Calu3 (cell line): ENCODE results near the gene DMKN. TPM values are rescaled to one million over a fixed set of nuclear protein-coding genes. Genes with fewer than 3 reads are reported as not detected.
A peak's percentile ranks its signal among the peaks of the same experiment; 100 is the strongest.
"Not testable (repeated sequence)": the region's sequence is repeated elsewhere in the genome, so short reads cannot be mapped to it uniquely, and the experiment has no call there.

Source experiments
- BruUV-seq: library from RNA; stranded (reverse); fragments of 400-500 nt; replicated peaks from 2 replicates; lab custom pipeline; 2021; lab: Mats Ljungman, UMichigan
- CTCF ChIA-PET: fragments of 300-600 bp; sonication (Branson Sonifier 250); formaldehyde crosslinking; loops from one replicate; lab custom pipeline; 2022; ENCODE audit warnings: antibody characterized with exemption; lab: Charles Lee
- DNase-seq: peaks from one replicate; pipeline ENCODE4 v3.0.0; 2022
- H3K27ac Mint-ChIP-seq: one replicate; pipeline ENCODE4 v1.8.0; 2022; ENCODE audit warnings: mixed read lengths; ENCODE audit not compliant: unreplicated experiment
- H3K27me3 Mint-ChIP-seq: one replicate; pipeline ENCODE4 v1.8.0; 2022; ENCODE audit warnings: mixed read lengths; ENCODE audit not compliant: unreplicated experiment
- H3K36me3 Mint-ChIP-seq: one replicate; pipeline ENCODE4 v1.8.0; 2022; ENCODE audit warnings: mild to moderate bottlenecking, moderate library complexity, mixed read lengths; ENCODE audit not compliant: insufficient read depth, unreplicated experiment
- H3K4me1 Mint-ChIP-seq: one replicate; pipeline ENCODE4 v1.8.0; 2022; ENCODE audit warnings: mild to moderate bottlenecking, low read depth, mixed read lengths; ENCODE audit not compliant: unreplicated experiment
- H3K4me3 Mint-ChIP-seq: one replicate; pipeline ENCODE4 v1.8.0; 2022; ENCODE audit warnings: mild to moderate bottlenecking, low read depth, moderate library complexity, mixed read lengths; ENCODE audit not compliant: unreplicated experiment
- H3K9me3 Mint-ChIP-seq: one replicate; pipeline ENCODE4 v1.8.0; 2022; ENCODE audit warnings: low read depth, mixed read lengths; ENCODE audit not compliant: unreplicated experiment
- CTCF ChIP-seq: fragments of 200-600 bp; IDR thresholded peaks from one replicate; pipeline ENCODE4 v1.8.0; 2022; ENCODE audit warnings: antibody characterized with exemption; ENCODE audit not compliant: unreplicated experiment
- intact Hi-C: fragments of 100-400 bp; cut with micrococcal nuclease; formaldehyde crosslinking; loops from one replicate; pipeline ENCODE4 v1.10.0; 2022; ENCODE audit not compliant: unreplicated experiment
- total RNA-seq: library from RNA; stranded (reverse); gene quantifications from 2 replicates; pipeline ENCODE4 v1.2.3, GENCODE V29; 2022

Gene DMKN
- total RNA-seq, 1 experiment from 2014 or later = 224 TPM

GRCh38 chr19:35476149-35476548 is 37.3 kb downstream of the DMKN start:
- H3K27ac Mint-ChIP-seq = no peak overlapping the region
- H3K36me3 Mint-ChIP-seq = no peaks in the 10 kb centered on the region
- no peaks in the 10 kb centered on the region for H3K9me3 Mint-ChIP-seq
- H3K4me3 Mint-ChIP-seq = no peak overlapping the region
- intact Hi-C loops = no loop called here
- H3K27me3 Mint-ChIP-seq = peaks cover 47% of the 10 kb centered on the region
- peak; percentile 23 for DNase-seq
- CTCF ChIA-PET = no interaction called here
- BruUV-seq = no TSS peak
- no peak for TF ChIP-seq CTCF
- no peaks in the 10 kb centered on the region for H3K4me1 Mint-ChIP-seq

- intact Hi-C loops, H3K4me3 Mint-ChIP-seq, H3K4me1 Mint-ChIP-seq, H3K36me3 Mint-ChIP-seq, BruUV-seq, H3K9me3 Mint-ChIP-seq, DNase-seq, H3K27ac Mint-ChIP-seq: not testable (repeated sequence)
- H3K27me3 Mint-ChIP-seq = peaks cover 48% of the 10 kb centered on the region
- CTCF ChIA-PET = interaction anchor here (0.5 kb wide), 1 partner anchor 72 kb away, joined by 3 read pairs; no protein-coding TSS in a partner anchor
These were observed 38.9 kb downstream of the DMKN start for GRCh38 chr19:35474594-35474993.

- no peak for DNase-seq
- no TSS peak for BruUV-seq
- Mint-ChIP-seq H3K4me1 (no peaks in the 10 kb centered on the region), H3K4me3 (no peak overlapping the region), H3K27me3 (peaks cover 48% of the 10 kb centered on the region), H3K9me3 (no peaks in the 10 kb centered on the region), H3K27ac (no peak overlapping the region), H3K36me3 (no peaks in the 10 kb centered on the region)
- TF ChIP-seq CTCF = no peak
- intact Hi-C loops = no loop called here
- CTCF ChIA-PET = interaction anchor here (0.5 kb wide), 2 partner anchors 72 to 410 kb away, joined by 3 to 4 read pairs; no protein-coding TSS in a partner anchor
These were observed 39.3 kb downstream of the DMKN start for GRCh38 chr19:35474104-35474503.

- Mint-ChIP-seq H3K4me1 (no peaks in the 10 kb centered on the region), H3K27me3 (peaks cover 48% of the 10 kb centered on the region), H3K27ac (no peak overlapping the region), H3K36me3 (no peaks in the 10 kb centered on the region), H3K9me3 (no peaks in the 10 kb centered on the region), H3K4me3 (no peak overlapping the region)
- TF ChIP-seq CTCF = no peak
- CTCF ChIA-PET = interaction anchor here (1.4 to 2.1 kb wide), 2 partner anchors 10 to 23 kb away, joined by 4 to 5 read pairs; no protein-coding TSS in a partner anchor
- DNase-seq = no peak
- BruUV-seq = no TSS peak
- intact Hi-C loops = no loop called here
These were observed 41.5 kb downstream of the DMKN start for GRCh38 chr19:35471946-35472345.

- CTCF ChIA-PET = interaction anchor here (0.6 to 2.1 kb wide), 3 partner anchors 24 to 343 kb away, joined by 3 to 5 read pairs (median 3); no protein-coding TSS in a partner anchor
- BruUV-seq, DNase-seq, H3K4me3 Mint-ChIP-seq, H3K4me1 Mint-ChIP-seq, H3K9me3 Mint-ChIP-seq, H3K36me3 Mint-ChIP-seq, intact Hi-C loops, H3K27ac Mint-ChIP-seq: not testable (repeated sequence)
- H3K27me3 Mint-ChIP-seq = peaks cover 40% of the 10 kb centered on the region
These were observed 42.4 kb downstream of the DMKN start for GRCh38 chr19:35471075-35471474.
